Bronchial epithelial cell (primary cell): Measurements from ENCODE around the gene MINDY2. TPM values are rescaled to one million over a fixed set of nuclear protein-coding genes. Genes with fewer than 3 reads are reported as not detected.

Source experiments
- DNase-seq: peaks from one replicate; pipeline ENCODE4 v3.0.0-alpha.2; 2010; ENCODE audit warnings: low read depth
- FAIRE-seq: peaks from 2 replicates; lab custom pipeline; 2011; peaks lifted over from hg19 to GRCh38; lab: Jason Lieb, UNC
- H3K27me3 ChIP-seq: 2 replicates; pipeline ENCODE4 v1.5.1; 2011; ENCODE audit warnings: low read length; ENCODE audit not compliant: control insufficient read depth, insufficient read depth
- H3K36me3 ChIP-seq: 2 replicates; pipeline ENCODE4 v1.5.1; 2011; ENCODE audit warnings: low read length; ENCODE audit not compliant: control insufficient read depth, insufficient read depth
- H3K4me3 ChIP-seq: 2 replicates; pipeline ENCODE4 v1.5.1; 2011; ENCODE audit warnings: mild to moderate bottlenecking, low read depth, low read length, control low read depth
- CTCF ChIP-seq: IDR thresholded peaks from 2 replicates; pipeline ENCODE4 v1.5.1; 2011; ENCODE audit warnings: mild to moderate bottlenecking, moderate library complexity, low read length, control low read depth, inconsistent platforms; ENCODE audit not compliant: insufficient read depth, severe bottlenecking
- total RNA-seq: library from RNA; depleted of rRNA; stranded (reverse); fragments of >200 nt; gene quantifications from 2 replicates; pipeline ENCODE4 v1.2.1, GENCODE V29; 2014

Gene MINDY2
- total RNA-seq: 23.0 and 25.0 TPM in 2 replicates

GRCh38 chr15:58770857-58771620 lies at the start of gene MINDY2:
MINDY2 (plus strand) TSS chr15:58771302; CDS start chr15:58771396, 94 bp downstream.
- no peak for FAIRE-seq
- TF ChIP-seq CTCF: peak; percentile 54
- no peaks in the 10 kb centered on the region for H3K27me3 ChIP-seq

DNA sequence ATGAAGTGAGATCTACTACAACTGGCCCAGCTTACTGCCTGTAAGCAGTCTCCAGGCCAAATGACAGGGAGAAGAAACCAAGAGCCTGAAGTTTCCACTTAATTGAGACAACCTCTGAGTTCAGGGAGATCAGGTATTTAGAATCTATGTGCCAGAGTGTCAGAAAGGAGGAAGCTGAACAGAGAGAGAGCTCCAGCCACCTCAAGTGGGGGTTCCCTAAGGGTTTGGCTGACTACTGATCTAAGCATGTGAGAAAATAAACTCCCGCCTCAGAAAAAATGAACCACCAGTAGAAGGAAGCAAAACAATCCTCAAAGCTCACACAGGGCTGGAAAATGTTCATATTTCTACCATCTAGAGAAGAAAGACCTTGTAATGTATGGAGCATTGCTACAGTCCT lies 46.6 kb upstream of the MINDY2 start:
- no peak for TF ChIP-seq CTCF
- no peak for FAIRE-seq

More at GRCh38 chr15:58770857-58771620, at the start of gene MINDY2:
- Histone ChIP-seq H3K36me3 (no peaks in the 10 kb centered on the region), H3K4me3 (peak within 1 kb of the TSS; percentile 91)
- DNase-seq: peak; percentile 96

DNA sequence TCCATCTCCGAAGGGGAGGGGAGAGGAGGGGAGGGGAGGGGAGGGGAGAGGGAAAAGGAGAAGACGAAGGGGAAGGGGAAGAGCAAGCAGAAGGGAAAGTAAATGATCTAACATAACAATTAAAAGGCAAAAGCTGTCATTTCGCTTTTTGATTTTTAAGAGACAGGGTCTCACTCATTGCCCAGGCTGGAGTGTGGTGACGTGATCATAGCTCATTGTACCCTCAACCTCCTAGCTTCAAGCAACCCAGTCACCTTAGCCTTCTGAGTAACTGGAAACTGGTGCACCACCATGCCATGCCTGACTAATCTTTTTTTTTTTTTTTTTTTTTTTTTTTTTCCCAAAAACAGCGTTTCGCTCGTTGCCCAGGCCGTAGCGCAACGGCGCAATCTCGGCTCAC lies 44.2 kb upstream of the MINDY2 start:
- TF ChIP-seq CTCF: no peak
- FAIRE-seq: no peak
- H3K27me3 ChIP-seq: no peaks in the 10 kb centered on the region
- peaks cover 3% of the 10 kb centered on the region for H3K36me3 ChIP-seq
- no peak for DNase-seq
- no peak overlapping the region for H3K4me3 ChIP-seq

More for the DNA sequence above, 46.6 kb upstream of the MINDY2 start:
- Histone ChIP-seq H3K36me3 (peaks cover 1% of the 10 kb centered on the region), H3K27me3 (no peaks in the 10 kb centered on the region), H3K4me3 (no peak overlapping the region)
- DNase-seq: no peak

GRCh38 chr15:58731756-58732535 lies 39.2 kb upstream of the MINDY2 start:
- Histone ChIP-seq H3K27me3 (no peaks in the 10 kb centered on the region), H3K36me3 (peaks cover 3% of the 10 kb centered on the region), H3K4me3 (no peak overlapping the region)
- TF ChIP-seq CTCF: no peak
- peak; percentile 72 for DNase-seq
- FAIRE-seq: no peak

- Histone ChIP-seq H3K36me3 (peaks cover 3% of the 10 kb centered on the region), H3K27me3 (no peaks in the 10 kb centered on the region), H3K4me3 (no peak overlapping the region)
- no peak for TF ChIP-seq CTCF
- FAIRE-seq (no peak), DNase-seq (no peak)
Observed at GRCh38 chr15:58732625-58733363, 38.3 kb upstream of the MINDY2 start.
